Right lobe of liver (tissue), 6 donors: Measurements from ENCODE around the gene GNB1. TPM values are rescaled to one million over a fixed set of nuclear protein-coding genes. Genes with fewer than 3 reads are reported as not detected.

Source experiments
- ATAC-seq, 4 donors: fragments of 200-7000 bp; cut with Tn5 transposase; one replicate each; pipeline ENCODE4 v1.9.1; 2020; ENCODE audit warnings: mild to moderate bottlenecking in 4 of 4, moderate library complexity in 4 of 4
- DNase-seq, 3 donors: peaks; one replicate each; pipeline ENCODE4 v3.0.0-alpha.2; 2020
- H3K27ac ChIP-seq, 3 donors: fragments of 200-600 bp; one replicate each; pipeline ENCODE4 v1.8.0; 2022
- H3K27me3 ChIP-seq, 2 donors: fragments of 200-600 bp; one replicate each; pipeline ENCODE4 v1.8.0; 2022
- H3K36me3 ChIP-seq, 4 donors: fragments of 200-600 bp; sonication (generic) in 1 of 4; one replicate each; pipeline versions ENCODE4 v1.5.1 to v1.8.0; 2017 to 2022; ENCODE audit warnings: control low read depth in 1 of 4
- H3K4me1 ChIP-seq, 4 donors: fragments of 200-600 bp; sonication (generic) in 1 of 4; one replicate each; pipeline versions ENCODE4 v1.5.1 to v1.8.0; 2017 to 2022; ENCODE audit warnings: control low read depth in 1 of 4
- H3K4me3 ChIP-seq, 3 donors: fragments of 200-600 bp; one replicate each; pipeline ENCODE4 v1.8.0; 2022
- H3K9me3 ChIP-seq, 4 donors: fragments of 200-600 bp; sonication (generic) in 1 of 4; one replicate each; pipeline versions ENCODE4 v1.5.1 to v1.8.0; 2017 to 2022; ENCODE audit warnings: control low read depth in 1 of 4
- CTCF ChIP-seq, 4 donors: fragments of 200-600 bp in 3 of 4; fragments of 450-650 bp in 1 of 4; IDR thresholded peaks; one replicate each; pipeline versions ENCODE4 v1.5.1 to v1.8.0; 2016 to 2022; ENCODE audit warnings: antibody characterized with exemption in 4 of 4, mild to moderate bottlenecking in 2 of 4
- POLR2A ChIP-seq: fragments of 450-650 bp; IDR thresholded peaks from one replicate; pipeline ENCODE4 v1.6.1; 2017; ENCODE audit warnings: antibody characterized with exemption, mild to moderate bottlenecking
- whole genome bisulfite sequencing: methylation state at CpG from one replicate; pipeline ENCODE4 v1.1.6; 2018; ENCODE audit warnings: low coverage, low lambda C conversion rate; ENCODE audit not compliant: insufficient coverage; ENCODE audit errors: missing lambda C conversion rate; 5-methylcytosine and 5-hydroxymethylcytosine counted together
- intact Hi-C, 2 donors: fragments of 100-400 bp; cut with DNase I; formaldehyde crosslinking; loops; one replicate each; pipeline versions ENCODE4 v1.11.2 to v1.14.1; 2022
- total RNA-seq, 6 experiments: library from RNA; depleted of rRNA in 2 of 6; stranded (reverse); fragments of >200 nt in 2 of 6; fragmentation: NEBNext Ultra II Directional in 3 of 6; extraction: Animal tissue kit (Norgen Biotek cat#: 25700) in 3 of 6; gene quantifications; one replicate each; pipeline versions ENCODE4 v1.1.0 to v1.2.4, GENCODE V29; 2016 to 2023
- donor health status: DM: no; HTN: yes; CAD: no.
- donor health status: DM: no; HTN: no; CAD: no.
- donor health status: DM: no; HTN: no; CAD: no.
- donor health status: DM: no; HTN: yes; CAD: no.
- donor health status: DM: no; HTN: yes; CAD: no.

The GNB1 gene
- total RNA-seq, 6 experiments from 2014 or later, result 85.9 to 147 (median 104) TPM

GRCh38 chr1:1797731-1798341 is 93.1 kb downstream of the GNB1 start:
- intact Hi-C loops, result loop anchor here in 1 of 2 donors (10.0 kb wide), 1 partner anchor 107 kb away; no protein-coding TSS in a partner anchor
- Histone ChIP-seq H3K27ac (no peak overlapping the region), H3K9me3 (no peaks in the 10 kb centered on the region), H3K36me3 (peaks cover 0 to 62% (median 12%) of the 10 kb centered on the region in 4 donors), H3K4me3 (no peak overlapping the region), H3K4me1 (no peaks in the 10 kb centered on the region), H3K27me3 (no peaks in the 10 kb centered on the region)
- ATAC-seq (no peak), DNase-seq (no peak)
- 92% methylated on average over 6 of the region's 11 CpGs for WGBS
- no peak for TF ChIP-seq POLR2A
- TF ChIP-seq CTCF (IDR thresholded peaks at IDR 0.05), result no peak

GRCh38 chr1:1796466-1796865 is 94.4 kb downstream of the GNB1 start:
- TF ChIP-seq POLR2A (no peak), CTCF (IDR thresholded peaks at IDR 0.05) (peak in 3 of 4 donors; percentile 15 to 39 (median 35))
- H3K4me3 ChIP-seq, result no peak overlapping the region
- DNase-seq (peak in 1 of 3 donors; percentile 46), ATAC-seq (peak; percentile 48 to 56 (median 56))
- no peaks in the 10 kb centered on the region for H3K9me3 ChIP-seq
- H3K27me3 ChIP-seq, result no peaks in the 10 kb centered on the region
- 92% methylated on average over 5 of the region's 5 CpGs for WGBS
- H3K4me1 ChIP-seq, result no peaks in the 10 kb centered on the region
- intact Hi-C loops, result loop anchor here in 1 of 2 donors (10.0 kb wide), 1 partner anchor 108 kb away; no protein-coding TSS in a partner anchor
- H3K36me3 ChIP-seq, result peaks cover 0 to 61% (median 8%) of the 10 kb centered on the region in 4 donors
- no peak overlapping the region for H3K27ac ChIP-seq

- intact Hi-C loops, result loop anchor here in 1 of 2 donors (10.0 kb wide), 1 partner anchor 110 kb away; no protein-coding TSS in a partner anchor
- Histone ChIP-seq H3K4me1 (no peaks in the 10 kb centered on the region), H3K27ac (no peak overlapping the region), H3K4me3 (no peak overlapping the region), H3K27me3 (no peaks in the 10 kb centered on the region), H3K9me3 (no peaks in the 10 kb centered on the region), H3K36me3 (peaks cover 0 to 66% (median 11%) of the 10 kb centered on the region in 4 donors)
- TF ChIP-seq POLR2A (no peak), CTCF (IDR thresholded peaks at IDR 0.05) (no peak)
- DNase-seq (peak in 1 of 3 donors; percentile 48), ATAC-seq (peak in 2 of 4 donors; percentile 22 to 40)
- WGBS, result 73% methylated on average over 2 of the region's 10 CpGs
Measured at GRCh38 chr1:1794999-1795398, 95.9 kb downstream of the GNB1 start.

- no peak overlapping the region for H3K4me3 ChIP-seq
- WGBS, result 84% methylated on average over 11 of the region's 17 CpGs
- H3K36me3 ChIP-seq, result peaks cover under 1 to 70% (median 15%) of the 10 kb centered on the region in 4 donors
- TF ChIP-seq CTCF (IDR thresholded peaks at IDR 0.05) (no peak), POLR2A (no peak)
- no peaks in the 10 kb centered on the region for H3K4me1 ChIP-seq
- H3K27ac ChIP-seq, result no peak overlapping the region
- no peaks in the 10 kb centered on the region for H3K27me3 ChIP-seq
- no peaks in the 10 kb centered on the region for H3K9me3 ChIP-seq
- peak in 1 of 3 donors; percentile 44 for DNase-seq
- no peak for ATAC-seq
- intact Hi-C loops, result loop anchor here in 1 of 2 donors (10.0 kb wide), 1 partner anchor 111 kb away; no protein-coding TSS in a partner anchor
Measured at GRCh38 chr1:1793481-1794244, 97.2 kb downstream of the GNB1 start.
